OCI-LY7 (cell line): ENCODE data around the gene FAM118B. TPM values are rescaled to one million over a fixed set of nuclear protein-coding genes. Genes with fewer than 3 reads are reported as not detected.

ENCODE experiments used
- BruUV-seq: library from RNA; stranded (reverse); fragments of 400-500 nt; replicated peaks from 2 replicates; lab custom pipeline; 2021; lab: Mats Ljungman, UMichigan
- CTCF ChIA-PET: fragments of 300-600 bp; sonication (Branson Sonifier 250); formaldehyde crosslinking; loops from one replicate; lab custom pipeline; 2022; ENCODE audit warnings: antibody characterized with exemption; ENCODE audit not compliant: unreplicated experiment; lab: Charles Lee
- POLR2A ChIA-PET: fragments of 300-600 bp; sonication (Branson Sonifier 250); formaldehyde crosslinking; loops from one replicate; lab custom pipeline; 2022; ENCODE audit warnings: antibody characterized with exemption; lab: Charles Lee
- DNase-seq: peaks from one replicate; pipeline ENCODE4 v3.0.0-alpha.2; 2015; ENCODE audit warnings: low spot score
- H2AFZ ChIP-seq: fragments of 200-600 bp; sonication (generic), shearing (Covaris generic); 2 replicates; pipeline ENCODE4 v1.6.1; 2014; ENCODE audit warnings: mild to moderate bottlenecking, antibody characterized with exemption, low read length, moderate library complexity
- H3K27ac ChIP-seq: fragments of 200-600 bp; sonication (generic); 2 replicates; pipeline ENCODE4 v1.5.1; 2014; ENCODE audit warnings: mixed run types, low read depth, mild to moderate bottlenecking, moderate library complexity, low read length, inconsistent platforms; ENCODE audit not compliant: poor library complexity, severe bottlenecking
- H3K36me3 ChIP-seq: fragments of 200-600 bp; sonication (generic); 2 replicates; pipeline ENCODE4 v1.6.1; 2014; ENCODE audit warnings: mild to moderate bottlenecking, antibody characterized with exemption, low read length, moderate library complexity, mixed read lengths; ENCODE audit not compliant: insufficient read depth
- H3K4me1 ChIP-seq: fragments of 200-600 bp; sonication (generic); 2 replicates; pipeline ENCODE4 v1.5.1; 2014; ENCODE audit warnings: mild to moderate bottlenecking, low read length; ENCODE audit not compliant: insufficient read depth, poor library complexity, severe bottlenecking
- H3K4me2 ChIP-seq: fragments of 200-600 bp; sonication (generic); 2 replicates; pipeline ENCODE4 v1.6.1; 2014; ENCODE audit warnings: mild to moderate bottlenecking, low read length
- H3K4me3 ChIP-seq: fragments of 200-600 bp; sonication (generic); 2 replicates; pipeline ENCODE4 v1.5.1; 2014; ENCODE audit warnings: mild to moderate bottlenecking, low read depth, low read length; ENCODE audit not compliant: poor library complexity, severe bottlenecking
- H3K79me2 ChIP-seq: fragments of 200-600 bp; sonication (generic); 2 replicates; pipeline ENCODE4 v1.6.1; 2016; ENCODE audit warnings: low read depth, mild to moderate bottlenecking, low read length, moderate library complexity, mixed read lengths; ENCODE audit not compliant: insufficient read depth
- H3K9me2 ChIP-seq: fragments of 200-600 bp; sonication (generic); 2 replicates; pipeline ENCODE4 v1.6.1; 2016; ENCODE audit warnings: mild to moderate bottlenecking, low read length, mixed read lengths; ENCODE audit not compliant: insufficient read depth
- H3K9me3 ChIP-seq: fragments of 200-600 bp; sonication (generic); 2 replicates; pipeline ENCODE4 v1.6.1; 2014; ENCODE audit warnings: mild to moderate bottlenecking, mixed run types, low read length, mixed read lengths
- H4K20me1 ChIP-seq: fragments of 200-600 bp; sonication (generic); 2 replicates; pipeline ENCODE4 v1.6.1; 2014; ENCODE audit warnings: mild to moderate bottlenecking, antibody characterized with exemption, low read length, moderate library complexity, mixed read lengths; ENCODE audit not compliant: insufficient read depth
- CTCF ChIP-seq: fragments of 200-600 bp; sonication (generic); conservative IDR thresholded peaks from 2 replicates; pipeline ENCODE4 v1.5.1; 2014; ENCODE audit warnings: mild to moderate bottlenecking, antibody characterized with exemption, low read length, moderate library complexity, mixed read lengths
- EZH2phosphoT487 ChIP-seq: fragments of 200-600 bp; sonication (generic); IDR thresholded peaks from 2 replicates; pipeline ENCODE4 v1.6.1; 2018; ENCODE audit warnings: low read depth, borderline replicate concordance, mild to moderate bottlenecking, mixed run types, antibody characterized with exemption, low read length, moderate library complexity, mixed read lengths
- intact Hi-C: fragments of 100-400 bp; cut with micrococcal nuclease; formaldehyde crosslinking; loops from one replicate; pipeline ENCODE4 v1.10.0; 2022; ENCODE audit not compliant: unreplicated experiment
- total RNA-seq, 2 experiments: library from RNA; depleted of rRNA in 1 of 2; stranded (reverse); fragments of >200 nt in 1 of 2; shearing (Covaris generic) in 1 of 2; gene quantifications; 2 replicates each; pipeline ENCODE4 v1.2.3, GENCODE V29; 2014 to 2022

FAM118B gene
- total RNA-seq, 2 experiments from 2014 or later, result 9.9 to 14.8 TPM

GRCh38 chr11:126197277-126197939 lies 14.2 kb upstream of the FAM118B start:
- peaks cover 16% of the 10 kb centered on the region; the same call in 1 of the 2 replicates for H3K9me3 ChIP-seq
- no peak for TF ChIP-seq CTCF
- CTCF ChIA-PET, result interaction anchor here (0.6 to 0.8 kb wide), 2 partner anchors 119 to 279 kb away, joined by 3 read pairs; no protein-coding TSS in a partner anchor
- BruUV-seq, result no TSS peak
- POLR2A ChIA-PET, result interaction anchor here (0.7 to 1.3 kb wide), 3 partner anchors 8 to 279 kb away, joined by 3 to 4 read pairs (median 3); no protein-coding TSS in a partner anchor
- H4K20me1 ChIP-seq, result peaks cover 4% of the 10 kb centered on the region; the same call in 1 of the 2 replicates
- H3K4me1 ChIP-seq, result no peaks in the 10 kb centered on the region
- H3K79me2 ChIP-seq, result no peaks in the 10 kb centered on the region
- no peaks in the 10 kb centered on the region for H3K9me2 ChIP-seq
- no peak overlapping the region for H3K27ac ChIP-seq
- no peak for DNase-seq
- intact Hi-C loops, result no loop called here
- peaks cover 99% of the 10 kb centered on the region for H3K36me3 ChIP-seq
- no peak overlapping the region for H3K4me3 ChIP-seq
- H3K4me2 ChIP-seq, result no peak overlapping the region
- H2AFZ ChIP-seq, result no peak overlapping the region

GRCh38 chr11:126198648-126199047 lies 12.9 kb upstream of the FAM118B start:
- Histone ChIP-seq H3K4me2 (no peak overlapping the region), H3K79me2 (no peaks in the 10 kb centered on the region), H3K9me3 (peaks cover 16% of the 10 kb centered on the region; the same call in 1 of the 2 replicates), H3K4me3 (no peak overlapping the region), H4K20me1 (peaks cover 4% of the 10 kb centered on the region; the same call in 1 of the 2 replicates), H2AFZ (no peak overlapping the region), H3K27ac (no peak overlapping the region), H3K36me3 (peaks cover 99% of the 10 kb centered on the region), H3K4me1 (no peaks in the 10 kb centered on the region), H3K9me2 (no peaks in the 10 kb centered on the region)
- TF ChIP-seq CTCF (no peak), EZH2phosphoT487 (no peak)
- BruUV-seq, result no TSS peak
- ChIA-PET POLR2A (interaction anchor here (0.6 to 1.2 kb wide), 2 partner anchors 9 to 13 kb away, joined by 3 to 4 read pairs; partner anchors contain the start of gene FAM118B), CTCF (no interaction called here)
- DNase-seq, result no peak
- intact Hi-C loops, result no loop called here
